Body of pancreas (tissue), 4 donors: ENCODE results near the gene CTSS.

Experiments used
- POLR2A ChIP-seq, 3 donors: fragments of 450-650 bp; IDR thresholded peaks; one replicate each; pipeline ENCODE4 v1.6.1; 2016; ENCODE audit warnings: antibody characterized with exemption in 3 of 3, mild to moderate bottlenecking in 2 of 3
- TF ChIP-seq, protein P1 (sequence below), 7 experiments: fragments of 450-650 bp in 4 of 7; fragments of 200-600 bp in 3 of 7; sonication (generic) in 3 of 7; IDR thresholded peaks; one replicate each; pipeline ENCODE4 v1.5.1; 2016 to 2019; ENCODE audit warnings: antibody characterized with exemption in 7 of 7

DNA sequence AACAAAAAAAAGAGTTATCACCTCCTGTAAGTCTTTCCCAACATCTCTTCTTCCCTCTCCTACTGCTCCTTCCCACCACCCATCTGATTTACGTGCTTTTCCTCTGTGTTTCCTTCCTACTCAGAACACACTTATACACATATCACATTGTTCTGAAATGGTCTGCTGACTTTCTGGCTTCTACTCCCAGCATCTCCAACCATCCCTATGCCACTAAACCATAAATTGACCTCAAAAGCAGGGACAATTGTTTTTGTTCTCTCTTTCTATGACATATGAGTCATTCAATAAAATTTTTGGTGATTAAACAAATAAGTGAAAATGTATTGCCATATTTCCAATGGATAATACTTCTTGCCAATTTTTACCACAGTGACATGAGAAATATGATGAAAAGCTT lies 76.8 kb downstream of the CTSS start:
- TF ChIP-seq, protein P1, sequence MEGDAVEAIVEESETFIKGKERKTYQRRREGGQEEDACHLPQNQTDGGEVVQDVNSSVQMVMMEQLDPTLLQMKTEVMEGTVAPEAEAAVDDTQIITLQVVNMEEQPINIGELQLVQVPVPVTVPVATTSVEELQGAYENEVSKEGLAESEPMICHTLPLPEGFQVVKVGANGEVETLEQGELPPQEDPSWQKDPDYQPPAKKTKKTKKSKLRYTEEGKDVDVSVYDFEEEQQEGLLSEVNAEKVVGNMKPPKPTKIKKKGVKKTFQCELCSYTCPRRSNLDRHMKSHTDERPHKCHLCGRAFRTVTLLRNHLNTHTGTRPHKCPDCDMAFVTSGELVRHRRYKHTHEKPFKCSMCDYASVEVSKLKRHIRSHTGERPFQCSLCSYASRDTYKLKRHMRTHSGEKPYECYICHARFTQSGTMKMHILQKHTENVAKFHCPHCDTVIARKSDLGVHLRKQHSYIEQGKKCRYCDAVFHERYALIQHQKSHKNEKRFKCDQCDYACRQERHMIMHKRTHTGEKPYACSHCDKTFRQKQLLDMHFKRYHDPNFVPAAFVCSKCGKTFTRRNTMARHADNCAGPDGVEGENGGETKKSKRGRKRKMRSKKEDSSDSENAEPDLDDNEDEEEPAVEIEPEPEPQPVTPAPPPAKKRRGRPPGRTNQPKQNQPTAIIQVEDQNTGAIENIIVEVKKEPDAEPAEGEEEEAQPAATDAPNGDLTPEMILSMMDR (IDR thresholded peaks at IDR 0.05): no peak
- TF ChIP-seq POLR2A (IDR thresholded peaks at IDR 0.05): no peak
